ENCODE results near the gene NEU4. TPM values are rescaled to one million over a fixed set of nuclear protein-coding genes. Genes with fewer than 3 reads are reported as not detected.

Gene NEU4
- total and polyA plus RNA-seq, 9 of the 15 experiments (the other 6 are each of a cell fraction or from before 2014, with no cell fraction given): 0.01 to 0.40 TPM; not detected in 7

GRCh38 chr2:241818943-241819270 lies 9.9 kb downstream of the NEU4 start:
- Histone ChIP-seq H4K20me1 (replicated peaks; ENCODE audit: control insufficient read depth, insufficient read depth, low read length) (no peaks in the 10 kb centered on the region), H3K4me3 (no peak overlapping the region), H2AFZ (ENCODE audit: low read depth, low read length) (peak overlapping the region; percentile 51; the same call in 1 of the 2 replicates), H3K9ac (ENCODE audit: insufficient read depth in 1 of 2, low read depth in 2 of 2, low read length in 2 of 2) (no peak overlapping the region), H3K27ac (ENCODE audit: extremely low read depth, low read depth, low read length) (no peak overlapping the region), H3K79me2 (ENCODE audit: control insufficient read depth, insufficient read depth, low read length) (no peaks in the 10 kb centered on the region), H3K9me1 (ENCODE audit: control insufficient read depth, insufficient read depth, low read length) (no peaks in the 10 kb centered on the region), H3K36me3 (ENCODE audit: control insufficient read depth, insufficient read depth, low read length) (no peaks in the 10 kb centered on the region), H3K27me3 (ENCODE audit: control insufficient read depth in 2 of 2, insufficient read depth in 2 of 2, low read length in 2 of 2) (no peaks in the 10 kb centered on the region), H3K4me1 (replicated peaks in 1 of 2; ENCODE audit: control insufficient read depth in 2 of 2, insufficient read depth in 2 of 2, low read length in 2 of 2) (peaks cover 4 to 72% of the 10 kb centered on the region in 2 experiments), H3K4me2 (ENCODE audit: insufficient read depth, low read length) (no peak overlapping the region), H3K9me3 (replicated peaks; ENCODE audit: control insufficient read depth, insufficient read depth, low read depth, low read length) (0 out of 2 replicates have a peak, but pooled peaks cover 3% of the 10 kb centered on the region)
- in situ Hi-C loops (cut with MboI): no loop called here
- POLR2A ChIA-PET: no interaction called here
- no TSS peak for BruUV-seq (replicated peaks)
- intact Hi-C loops (cut with micrococcal nuclease): no loop called here
- WGBS (ENCODE audit: insufficient coverage, low coverage, missing lambda C conversion rate): 24% methylated on average over 10 of the region's 10 CpGs
- CTCF ChIA-PET (ENCODE audit: low intra/inter-chr PET ratio): no interaction called here
- no peak; the same call in 2 of the 3 replicates for ATAC-seq
- DNase-seq (ENCODE audit: extremely low read depth in 1 of 4, low spot score in 3 of 4): no peak
- FAIRE-seq: no peak
- no peak for TF ChIP-seq ZBED1 (IDR thresholded peaks at IDR 0.05)
- peak; percentile 46; the same call in 1 of the 2 replicates for TF ChIP-seq FOXP1 (CRISPR knock-in tag; IDR thresholded peaks at IDR 0.05)
- TF ChIP-seq, protein P1, sequence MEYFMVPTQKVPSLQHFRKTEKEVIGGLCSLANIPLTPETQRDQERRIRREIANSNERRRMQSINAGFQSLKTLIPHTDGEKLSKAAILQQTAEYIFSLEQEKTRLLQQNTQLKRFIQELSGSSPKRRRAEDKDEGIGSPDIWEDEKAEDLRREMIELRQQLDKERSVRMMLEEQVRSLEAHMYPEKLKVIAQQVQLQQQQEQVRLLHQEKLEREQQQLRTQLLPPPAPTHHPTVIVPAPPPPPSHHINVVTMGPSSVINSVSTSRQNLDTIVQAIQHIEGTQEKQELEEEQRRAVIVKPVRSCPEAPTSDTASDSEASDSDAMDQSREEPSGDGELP (CRISPR knock-in tag; IDR thresholded peaks at IDR 0.05; ENCODE audit: borderline replicate concordance): 0 out of 2 replicates have a peak, but pooled peaks have one; percentile 29
- no peak for TF ChIP-seq PYGO2 (tag; IDR thresholded peaks at IDR 0.05)
- TF ChIP-seq NR2C2 (CRISPR knock-in tag; IDR thresholded peaks at IDR 0.05): no peak
- TF ChIP-seq NR2C2 (tag; IDR thresholded peaks at IDR 0.05): no peak
- TF ChIP-seq ZNF165 (CRISPR knock-in tag; IDR thresholded peaks at IDR 0.05; ENCODE audit: borderline replicate concordance): no peak
- peak; percentile 26; the same call in 1 of the 2 replicates for TF ChIP-seq TOE1 (IDR thresholded peaks at IDR 0.05; ENCODE audit: borderline replicate concordance)
- TF ChIP-seq TOE1 (CRISPR knock-in tag; IDR thresholded peaks at IDR 0.05; ENCODE audit: borderline replicate concordance, low read depth): no peak
- TF ChIP-seq ZNF699 (CRISPR knock-in tag; IDR thresholded peaks at IDR 0.05; ENCODE audit: insufficient replicate concordance): no peak
- TF ChIP-seq NR2C1 (IDR thresholded peaks at IDR 0.05): no peak
- TF ChIP-seq NR2C1 (tag; IDR thresholded peaks at IDR 0.05): no peak
- no peak for TF ChIP-seq CLOCK (CRISPR knock-in tag; IDR thresholded peaks at IDR 0.05; ENCODE audit: borderline replicate concordance)
- TF ChIP-seq BCL6 (CRISPR knock-in tag; IDR thresholded peaks at IDR 0.05): no peak
- no peak for TF ChIP-seq ZNF589 (CRISPR knock-in tag; IDR thresholded peaks at IDR 0.05; ENCODE audit: low read depth)
- TF ChIP-seq, protein P2, sequence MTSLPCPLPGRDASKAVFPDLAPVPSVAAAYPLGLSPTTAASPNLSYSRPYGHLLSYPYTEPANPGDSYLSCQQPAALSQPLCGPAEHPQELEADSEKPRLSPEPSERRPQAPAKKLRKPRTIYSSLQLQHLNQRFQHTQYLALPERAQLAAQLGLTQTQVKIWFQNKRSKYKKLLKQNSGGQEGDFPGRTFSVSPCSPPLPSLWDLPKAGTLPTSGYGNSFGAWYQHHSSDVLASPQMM (CRISPR knock-in tag; IDR thresholded peaks at IDR 0.05): no peak
- no peak for TF ChIP-seq SMARCC2 (IDR thresholded peaks at IDR 0.05; ENCODE audit: low read depth)
- no peak for TF ChIP-seq HNRNPH1 (optimal IDR thresholded peaks at IDR 0.05; ENCODE audit: low read depth, low read length)
- no peak for TF ChIP-seq ZNF695 (CRISPR knock-in tag; IDR thresholded peaks at IDR 0.05)
- TF ChIP-seq HMG20B (CRISPR knock-in tag; IDR thresholded peaks at IDR 0.05): no peak

Data from K562 (cell line).